SK-N-SH (cell line): Measurements from ENCODE around the gene ZC3H4. TPM values are rescaled to one million over a fixed set of nuclear protein-coding genes. Genes with fewer than 3 reads are reported as not detected.

Experiments used
- CTCF ChIA-PET: fragments of 300-600, 350-600 bp; formaldehyde crosslinking; extraction: SDS; loops from one replicate; lab custom pipeline; 2021; lab: Yijun Ruan, JAX
- POLR2A ChIA-PET: fragments of 350-600 bp; sonication (Branson Sonifier 250); formaldehyde crosslinking; extraction: SDS; loops from one replicate; lab custom pipeline; 2020; ENCODE audit warnings: antibody characterized with exemption, inconsistent platforms; lab: Yijun Ruan, JAX
- DNase-seq: peaks from one replicate; pipeline ENCODE4 v3.0.0; 2012
- H2AFZ ChIP-seq: fragments of 200-600 bp; sonication (generic); 2 replicates; pipeline ENCODE4 v1.8.1; 2016; ENCODE audit warnings: antibody characterized with exemption, mild to moderate bottlenecking, low read depth
- H3F3A ChIP-seq: fragments of 200-600 bp; sonication (generic); replicated peaks from 2 replicates; pipeline ENCODE3; 2016; ENCODE audit warnings: antibody characterized with exemption, mild to moderate bottlenecking; ENCODE audit not compliant: insufficient read depth
- H3K27ac ChIP-seq, 2 experiments: fragments of 200-500 bp in 1 of 2; fragments of 200-600 bp in 1 of 2; sonication (Bioruptor generic) in 1 of 2; sonication (generic), shearing (Covaris generic) in 1 of 2; 2 replicates each; pipeline versions ENCODE4 v1.5.1 to v1.6.1; 2014 to 2016; ENCODE audit warnings: low read depth in 2 of 2, inconsistent platforms in 1 of 2, low read length in 1 of 2, mild to moderate bottlenecking in 1 of 2, mixed read lengths in 1 of 2
- H3K27me3 ChIP-seq: fragments of 200-600 bp; sonication (generic), shearing (Covaris generic); 2 replicates; pipeline ENCODE4 v1.6.1; 2016; ENCODE audit warnings: mixed run types; ENCODE audit not compliant: insufficient read depth
- H3K36me3 ChIP-seq, 2 experiments: fragments of 200-500 bp in 1 of 2; fragments of 200-600 bp in 1 of 2; sonication (Bioruptor generic) in 1 of 2; sonication (generic) in 1 of 2; replicated peaks in 1 of 2; 2 replicates each; pipeline versions ENCODE3 to v1.5.1; 2014 to 2016; ENCODE audit warnings: low read length in 1 of 2, mild to moderate bottlenecking in 1 of 2; ENCODE audit not compliant: insufficient read depth in 2 of 2, control insufficient read depth in 1 of 2
- H3K4me1 ChIP-seq, 2 experiments: fragments of 200-500 bp in 1 of 2; fragments of 200-600 bp in 1 of 2; sonication (Bioruptor generic) in 1 of 2; sonication (generic), shearing (Covaris generic) in 1 of 2; 2 replicates each; pipeline versions ENCODE4 v1.5.1 to v1.6.1; 2014 to 2016; ENCODE audit warnings: low read depth in 1 of 2, low read length in 1 of 2, mixed run types in 1 of 2; ENCODE audit not compliant: insufficient read depth in 2 of 2, control insufficient read depth in 1 of 2
- H3K4me2 ChIP-seq: fragments of 200-600 bp; sonication (generic), shearing (Covaris generic); 2 replicates; pipeline ENCODE4 v1.6.1; 2017; ENCODE audit warnings: mixed run types
- H3K4me3 ChIP-seq, 2 experiments: fragments of 200-500 bp in 1 of 2; fragments of 200-600 bp in 1 of 2; sonication (Bioruptor generic) in 1 of 2; sonication (generic), shearing (Covaris generic) in 1 of 2; 2 replicates each; pipeline versions ENCODE4 v1.5.1 to v1.8.1; 2014 to 2016; ENCODE audit warnings: low read depth in 2 of 2, inconsistent platforms in 1 of 2, low read length in 1 of 2, mild to moderate bottlenecking in 1 of 2, mixed read lengths in 1 of 2, moderate library complexity in 1 of 2
- H3K79me2 ChIP-seq: fragments of 200-600 bp; sonication (generic); 2 replicates; pipeline ENCODE4 v1.8.1; 2017; ENCODE audit warnings: mild to moderate bottlenecking; ENCODE audit not compliant: insufficient read depth
- H3K9ac ChIP-seq: fragments of 200-600 bp; sonication (generic); 2 replicates; pipeline ENCODE4 v1.6.1; 2017; ENCODE audit warnings: mixed run types
- H3K9me2 ChIP-seq: fragments of 200-600 bp; sonication (generic); 2 replicates; pipeline ENCODE4 v1.6.1; 2017; ENCODE audit warnings: mixed run types
- H3K9me3 ChIP-seq: fragments of 200-600 bp; sonication (generic); 2 replicates; pipeline ENCODE4 v1.6.1; 2017; ENCODE audit warnings: mixed run types, mild to moderate bottlenecking, moderate library complexity
- H4K20me1 ChIP-seq: fragments of 200-600 bp; sonication (generic); 2 replicates; pipeline ENCODE4 v1.6.1; 2017; ENCODE audit warnings: mild to moderate bottlenecking, mixed run types; ENCODE audit not compliant: insufficient read depth
- CHD2 ChIP-seq: fragments of 150-350 bp; IDR thresholded peaks from 2 replicates; pipeline ENCODE4 v1.6.1; 2018; ENCODE audit warnings: low read length; ENCODE audit not compliant: partially characterized antibody
- ELF1 ChIP-seq: IDR thresholded peaks from 2 replicates; pipeline ENCODE4 v1.4.0; 2012
- EP300 ChIP-seq, 2 experiments: IDR thresholded peaks; 2 replicates each; pipeline versions ENCODE4 v1.4.0 to v1.6.1; 2012; ENCODE audit warnings: borderline replicate concordance in 1 of 2, low read depth in 1 of 2, low read length in 1 of 2
- EZH2phosphoT487 ChIP-seq: fragments of 200-600 bp; sonication (generic); IDR thresholded peaks from 2 replicates; pipeline ENCODE4 v1.6.1; 2017; ENCODE audit warnings: low read depth, mixed run types, mild to moderate bottlenecking, antibody characterized with exemption, moderate library complexity, borderline replicate concordance
- FOSL2 ChIP-seq: IDR thresholded peaks from 2 replicates; pipeline ENCODE4 v1.4.0; 2012; ENCODE audit warnings: low read depth, mild to moderate bottlenecking, moderate library complexity, borderline replicate concordance
- FOXJ3 ChIP-seq: sonication (generic); formaldehyde crosslinking; IDR thresholded peaks from 2 replicates; pipeline ENCODE4 v1.5.1; 2020; ENCODE audit warnings: mild to moderate bottlenecking, missing genetic modification reagents
- GABPA ChIP-seq: IDR thresholded peaks from 2 replicates; pipeline ENCODE4 v1.4.0; 2012; ENCODE audit warnings: low read depth, mild to moderate bottlenecking
- GATA2 ChIP-seq: sonication (generic); formaldehyde crosslinking; IDR thresholded peaks from 2 replicates; pipeline ENCODE4 v1.5.0; 2020; ENCODE audit warnings: mild to moderate bottlenecking, missing genetic modification reagents
- MEF2A ChIP-seq: IDR thresholded peaks from 2 replicates; pipeline ENCODE4 v1.4.0; 2012; ENCODE audit warnings: low read depth, borderline replicate concordance
- MXI1 ChIP-seq: IDR thresholded peaks from 2 replicates; pipeline ENCODE4 v1.6.1; 2012; ENCODE audit warnings: mild to moderate bottlenecking, low read depth, low read length, improper control_type of control experiment
- NFIC ChIP-seq: IDR thresholded peaks from 2 replicates; pipeline ENCODE4 v1.4.0; 2012; ENCODE audit warnings: borderline replicate concordance
- RAD21 ChIP-seq: IDR thresholded peaks from 2 replicates; pipeline ENCODE4 v1.6.1; 2012; ENCODE audit warnings: mild to moderate bottlenecking, low read length
- RFX5 ChIP-seq: IDR thresholded peaks from 2 replicates; pipeline ENCODE4 v1.6.1; 2012; ENCODE audit warnings: mild to moderate bottlenecking, improper control_type of control experiment, low read length
- RXRA ChIP-seq: IDR thresholded peaks from 2 replicates; pipeline ENCODE4 v1.4.0; 2012; ENCODE audit warnings: low read depth, mild to moderate bottlenecking, borderline replicate concordance
- SIN3A ChIP-seq: IDR thresholded peaks from 2 replicates; pipeline ENCODE4 v1.6.1; 2012; ENCODE audit warnings: low read depth, mild to moderate bottlenecking, low read length, moderate library complexity, borderline replicate concordance
- WGBS: methylation state at CpG from one replicate; pipeline ENCODE4 v1.1.6; 2017; ENCODE audit warnings: low lambda C conversion rate; 5-methylcytosine and 5-hydroxymethylcytosine counted together
- polyA plus RNA-seq, 3 experiments: library from polyadenylated mRNA; depleted of rRNA; stranded (reverse); fragments of >200 nt; gene quantifications; 2 replicates each; pipeline ENCODE4 v1.2.3, GENCODE V29; 2012
- TF ChIP-seq, protein P1 (sequence below): fragments of 200-600 bp; sonication (generic); IDR thresholded peaks from 2 replicates; pipeline ENCODE4 v1.6.1; 2017; ENCODE audit warnings: antibody characterized with exemption, mild to moderate bottlenecking, moderate library complexity
- TF ChIP-seq, protein P2 (sequence below): fragments of 150-350 bp; IDR thresholded peaks from 2 replicates; pipeline ENCODE4 v1.6.1; 2017; ENCODE audit warnings: antibody characterized with exemption, low read length, low read depth, borderline replicate concordance
- TF ChIP-seq, protein P3 (sequence below): IDR thresholded peaks from 2 replicates; pipeline ENCODE4; 2012
- TF ChIP-seq, protein P4 (sequence below): IDR thresholded peaks from 2 replicates; pipeline ENCODE4 v1.4.0; 2012; ENCODE audit warnings: low read depth, borderline replicate concordance
- TF ChIP-seq, protein P5 (sequence below): IDR thresholded peaks from 2 replicates; pipeline ENCODE4 v1.4.0; 2012; ENCODE audit warnings: low read depth, borderline replicate concordance

ZC3H4 gene
- polyA plus RNA-seq, 1 of the 3 experiments (the other 2 are of a cell fraction), result 7.6 TPM

DNA sequence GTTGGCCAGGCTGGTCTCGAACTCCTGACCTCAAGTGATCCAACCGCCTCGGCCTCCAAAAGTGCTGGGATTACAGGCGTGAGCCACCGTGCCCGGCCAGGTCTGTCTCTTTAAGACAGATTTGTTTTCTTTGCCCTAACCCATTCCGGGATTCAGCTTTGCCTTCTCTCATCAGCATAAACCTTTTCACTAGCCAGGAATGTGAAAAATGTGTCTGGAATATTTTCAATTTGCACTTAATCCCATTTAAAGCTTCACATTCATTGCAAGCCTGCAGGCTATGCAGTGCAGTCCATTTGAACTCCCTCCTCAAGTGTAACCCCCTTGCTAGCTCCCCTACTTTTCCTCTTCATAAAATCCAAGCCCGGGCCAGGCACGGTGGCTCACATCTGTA is 64.3 kb downstream of the ZC3H4 start:
- no peak overlapping the region for H3K4me3 ChIP-seq
- DNase-seq, result no peak
- H4K20me1 ChIP-seq, result no peaks in the 10 kb centered on the region
- peak overlapping the region; percentile 90; the same call in 1 of the 2 replicates for H2AFZ ChIP-seq
- H3K27ac ChIP-seq, result no peak overlapping the region
- WGBS, result 32% methylated on average over 8 of the region's 9 CpGs
- peak overlapping the region; percentile 50; the same call in 1 of the 2 replicates for H3K4me2 ChIP-seq
- ChIA-PET CTCF (interaction anchor here (0.9 kb wide), 1 partner anchor 36 kb away, joined by 3 read pairs; no protein-coding TSS in a partner anchor), POLR2A (no interaction called here)
- H3K27me3 ChIP-seq, result no peaks in the 10 kb centered on the region
- TF ChIP-seq, protein P1, sequence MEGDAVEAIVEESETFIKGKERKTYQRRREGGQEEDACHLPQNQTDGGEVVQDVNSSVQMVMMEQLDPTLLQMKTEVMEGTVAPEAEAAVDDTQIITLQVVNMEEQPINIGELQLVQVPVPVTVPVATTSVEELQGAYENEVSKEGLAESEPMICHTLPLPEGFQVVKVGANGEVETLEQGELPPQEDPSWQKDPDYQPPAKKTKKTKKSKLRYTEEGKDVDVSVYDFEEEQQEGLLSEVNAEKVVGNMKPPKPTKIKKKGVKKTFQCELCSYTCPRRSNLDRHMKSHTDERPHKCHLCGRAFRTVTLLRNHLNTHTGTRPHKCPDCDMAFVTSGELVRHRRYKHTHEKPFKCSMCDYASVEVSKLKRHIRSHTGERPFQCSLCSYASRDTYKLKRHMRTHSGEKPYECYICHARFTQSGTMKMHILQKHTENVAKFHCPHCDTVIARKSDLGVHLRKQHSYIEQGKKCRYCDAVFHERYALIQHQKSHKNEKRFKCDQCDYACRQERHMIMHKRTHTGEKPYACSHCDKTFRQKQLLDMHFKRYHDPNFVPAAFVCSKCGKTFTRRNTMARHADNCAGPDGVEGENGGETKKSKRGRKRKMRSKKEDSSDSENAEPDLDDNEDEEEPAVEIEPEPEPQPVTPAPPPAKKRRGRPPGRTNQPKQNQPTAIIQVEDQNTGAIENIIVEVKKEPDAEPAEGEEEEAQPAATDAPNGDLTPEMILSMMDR, result no peak
- TF ChIP-seq RFX5, result no peak
- no peak for TF ChIP-seq RAD21
- TF ChIP-seq, protein P2, sequence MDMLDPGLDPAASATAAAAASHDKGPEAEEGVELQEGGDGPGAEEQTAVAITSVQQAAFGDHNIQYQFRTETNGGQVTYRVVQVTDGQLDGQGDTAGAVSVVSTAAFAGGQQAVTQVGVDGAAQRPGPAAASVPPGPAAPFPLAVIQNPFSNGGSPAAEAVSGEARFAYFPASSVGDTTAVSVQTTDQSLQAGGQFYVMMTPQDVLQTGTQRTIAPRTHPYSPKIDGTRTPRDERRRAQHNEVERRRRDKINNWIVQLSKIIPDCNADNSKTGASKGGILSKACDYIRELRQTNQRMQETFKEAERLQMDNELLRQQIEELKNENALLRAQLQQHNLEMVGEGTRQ, result no peak
- TF ChIP-seq, protein P3, sequence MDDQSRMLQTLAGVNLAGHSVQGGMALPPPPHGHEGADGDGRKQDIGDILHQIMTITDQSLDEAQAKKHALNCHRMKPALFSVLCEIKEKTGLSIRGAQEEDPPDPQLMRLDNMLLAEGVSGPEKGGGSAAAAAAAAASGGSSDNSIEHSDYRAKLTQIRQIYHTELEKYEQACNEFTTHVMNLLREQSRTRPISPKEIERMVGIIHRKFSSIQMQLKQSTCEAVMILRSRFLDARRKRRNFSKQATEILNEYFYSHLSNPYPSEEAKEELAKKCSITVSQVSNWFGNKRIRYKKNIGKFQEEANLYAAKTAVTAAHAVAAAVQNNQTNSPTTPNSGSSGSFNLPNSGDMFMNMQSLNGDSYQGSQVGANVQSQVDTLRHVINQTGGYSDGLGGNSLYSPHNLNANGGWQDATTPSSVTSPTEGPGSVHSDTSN, result no peak
- TF ChIP-seq CHD2, result no peak
- TF ChIP-seq SIN3A, result no peak
- TF ChIP-seq ELF1, result no peak
- no peak for TF ChIP-seq EZH2phosphoT487
- no peak for TF ChIP-seq RXRA
- no peak for TF ChIP-seq MEF2A
- H3K79me2 ChIP-seq, result no peaks in the 10 kb centered on the region
- H3K9me3 ChIP-seq, result no peaks in the 10 kb centered on the region
- H3K4me1 ChIP-seq, result peaks cover 4 to 5% of the 10 kb centered on the region in 2 experiments; a peak in 2 of 4 replicates
- no peak overlapping the region for H3K9ac ChIP-seq
- peaks cover 3% of the 10 kb centered on the region for H3F3A ChIP-seq
- no peaks in the 10 kb centered on the region for H3K9me2 ChIP-seq
- no peaks in the 10 kb centered on the region for H3K36me3 ChIP-seq

DNA sequence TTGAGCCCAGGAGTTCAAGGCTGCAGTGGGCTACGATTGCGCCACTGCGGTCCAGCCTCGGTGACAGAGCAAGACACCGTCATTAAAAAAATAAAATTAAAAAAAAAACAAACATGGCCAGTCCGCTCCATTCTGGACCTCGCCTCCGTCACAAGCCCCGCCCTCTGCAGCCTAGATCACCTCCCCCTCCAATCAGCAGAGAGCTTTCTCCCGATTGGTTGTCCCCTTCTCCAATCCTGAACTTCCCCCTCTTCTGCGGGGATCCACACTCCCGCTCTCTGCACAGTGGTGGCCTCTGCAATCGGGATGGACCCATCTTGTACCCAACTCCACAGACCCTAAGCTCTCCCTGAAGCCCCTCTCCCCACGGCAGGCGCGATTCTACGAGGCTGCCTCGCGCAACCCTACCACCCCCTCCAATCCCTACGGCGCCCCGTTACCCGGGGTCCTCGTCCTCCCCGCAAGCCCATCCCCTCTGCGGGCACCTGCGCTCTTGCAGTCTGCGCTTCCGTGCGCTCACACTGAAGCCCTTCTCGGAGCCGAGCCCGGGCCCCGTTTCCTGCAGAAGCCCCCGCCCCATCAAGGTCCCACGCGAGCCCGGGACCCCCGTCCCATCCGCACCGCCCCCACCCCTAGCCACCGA is 65.7 kb downstream of the ZC3H4 start:
- peak overlapping the region; percentile 65; the same call in 1 of the 2 replicates for H3K9ac ChIP-seq
- H3K36me3 ChIP-seq, result no peaks in the 10 kb centered on the region
- ChIA-PET POLR2A (interaction anchor here (0.5 to 1.5 kb wide), 4 partner anchors 9 to 65 kb away, joined by 3 to 9 read pairs (median 3); partner anchors contain the start of gene ZC3H4), CTCF (interaction anchor here (0.6 to 1.7 kb wide), 3 partner anchors 11 to 319 kb away, joined by 3 to 11 read pairs (median 4); no protein-coding TSS in a partner anchor)
- H3K4me2 ChIP-seq, result peak overlapping the region; percentile 94
- WGBS, result 6% methylated on average over 26 of the region's 42 CpGs
- no peaks in the 10 kb centered on the region for H3K27me3 ChIP-seq
- no peaks in the 10 kb centered on the region for H3K9me2 ChIP-seq
- peaks cover 3% of the 10 kb centered on the region for H3F3A ChIP-seq
- peak; percentile 98 for DNase-seq
- H3K79me2 ChIP-seq, result no peaks in the 10 kb centered on the region
- H3K4me1 ChIP-seq, result peaks cover 4 to 5% of the 10 kb centered on the region in 2 experiments; a peak in 2 of 4 replicates
- peak overlapping the region in 1 of 2 experiments; percentile 70; a peak in 2 of 4 replicates for H3K27ac ChIP-seq
- H3K9me3 ChIP-seq, result no peaks in the 10 kb centered on the region
- H4K20me1 ChIP-seq, result no peaks in the 10 kb centered on the region
- H2AFZ ChIP-seq, result peak overlapping the region; percentile 98
- H3K4me3 ChIP-seq, result peak overlapping the region; percentile 81 to 86
- TF ChIP-seq EZH2phosphoT487 (no peak), MXI1 (peak; percentile 27; the same call in 1 of the 2 replicates), RAD21 (no peak), CHD2 (peak; percentile 15), FOXJ3 (no peak), EP300 (IDR thresholded peaks at IDR 0.05; ENCODE audit: borderline replicate concordance in 1 of 2, low read depth in 1 of 2, low read length in 1 of 2) (no peak), FOSL2 (no peak), NFIC (no peak), GATA2 (CRISPR knock-in tag) (no peak), GABPA (no peak), SIN3A (no peak)
- TF ChIP-seq, protein P4, sequence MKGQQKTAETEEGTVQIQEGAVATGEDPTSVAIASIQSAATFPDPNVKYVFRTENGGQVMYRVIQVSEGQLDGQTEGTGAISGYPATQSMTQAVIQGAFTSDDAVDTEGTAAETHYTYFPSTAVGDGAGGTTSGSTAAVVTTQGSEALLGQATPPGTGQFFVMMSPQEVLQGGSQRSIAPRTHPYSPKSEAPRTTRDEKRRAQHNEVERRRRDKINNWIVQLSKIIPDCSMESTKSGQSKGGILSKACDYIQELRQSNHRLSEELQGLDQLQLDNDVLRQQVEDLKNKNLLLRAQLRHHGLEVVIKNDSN, result no peak
- TF ChIP-seq, protein P5, sequence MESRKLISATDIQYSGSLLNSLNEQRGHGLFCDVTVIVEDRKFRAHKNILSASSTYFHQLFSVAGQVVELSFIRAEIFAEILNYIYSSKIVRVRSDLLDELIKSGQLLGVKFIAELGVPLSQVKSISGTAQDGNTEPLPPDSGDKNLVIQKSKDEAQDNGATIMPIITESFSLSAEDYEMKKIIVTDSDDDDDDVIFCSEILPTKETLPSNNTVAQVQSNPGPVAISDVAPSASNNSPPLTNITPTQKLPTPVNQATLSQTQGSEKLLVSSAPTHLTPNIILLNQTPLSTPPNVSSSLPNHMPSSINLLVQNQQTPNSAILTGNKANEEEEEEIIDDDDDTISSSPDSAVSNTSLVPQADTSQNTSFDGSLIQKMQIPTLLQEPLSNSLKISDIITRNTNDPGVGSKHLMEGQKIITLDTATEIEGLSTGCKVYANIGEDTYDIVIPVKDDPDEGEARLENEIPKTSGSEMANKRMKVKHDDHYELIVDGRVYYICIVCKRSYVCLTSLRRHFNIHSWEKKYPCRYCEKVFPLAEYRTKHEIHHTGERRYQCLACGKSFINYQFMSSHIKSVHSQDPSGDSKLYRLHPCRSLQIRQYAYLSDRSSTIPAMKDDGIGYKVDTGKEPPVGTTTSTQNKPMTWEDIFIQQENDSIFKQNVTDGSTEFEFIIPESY, result no peak
